ENCODE measurements around the gene STX18.

Gene STX18

GRCh38 chr4:4412641-4413372 lies 129.0 kb downstream of the STX18 start:
- Mint-ChIP-seq H3K9me3 (no peaks in the 10 kb centered on the region), H3K27ac (no peak overlapping the region), H3K4me3 (no peak overlapping the region), H3K27me3 (ENCODE audit: low read depth) (no peaks in the 10 kb centered on the region), H3K4me1 (ENCODE audit: low read depth) (no peaks in the 10 kb centered on the region), H3K36me3 (ENCODE audit: low read depth) (peaks cover 2% of the 10 kb centered on the region)

GRCh38 chr4:4411906-4412305 lies 129.9 kb downstream of the STX18 start:
- Mint-ChIP-seq H3K27me3 (ENCODE audit: low read depth) (no peaks in the 10 kb centered on the region), H3K36me3 (ENCODE audit: low read depth) (peaks cover 2% of the 10 kb centered on the region)

GRCh38 chr4:4410271-4410670 lies 131.6 kb downstream of the STX18 start:
- H3K4me1 Mint-ChIP-seq (ENCODE audit: low read depth), result no peaks in the 10 kb centered on the region
- H3K4me3 Mint-ChIP-seq, result no peak overlapping the region
- no peaks in the 10 kb centered on the region for H3K9me3 Mint-ChIP-seq
- no peaks in the 10 kb centered on the region for H3K36me3 Mint-ChIP-seq (ENCODE audit: low read depth)
- no peaks in the 10 kb centered on the region for H3K27me3 Mint-ChIP-seq (ENCODE audit: low read depth)
- H3K27ac Mint-ChIP-seq, result no peak overlapping the region

More at GRCh38 chr4:4411906-4412305, 129.9 kb downstream of the STX18 start:
- no peak overlapping the region for H3K27ac Mint-ChIP-seq
- H3K9me3 Mint-ChIP-seq, result no peaks in the 10 kb centered on the region
- H3K4me1 Mint-ChIP-seq (ENCODE audit: low read depth), result no peaks in the 10 kb centered on the region
- no peak overlapping the region for H3K4me3 Mint-ChIP-seq

DNA sequence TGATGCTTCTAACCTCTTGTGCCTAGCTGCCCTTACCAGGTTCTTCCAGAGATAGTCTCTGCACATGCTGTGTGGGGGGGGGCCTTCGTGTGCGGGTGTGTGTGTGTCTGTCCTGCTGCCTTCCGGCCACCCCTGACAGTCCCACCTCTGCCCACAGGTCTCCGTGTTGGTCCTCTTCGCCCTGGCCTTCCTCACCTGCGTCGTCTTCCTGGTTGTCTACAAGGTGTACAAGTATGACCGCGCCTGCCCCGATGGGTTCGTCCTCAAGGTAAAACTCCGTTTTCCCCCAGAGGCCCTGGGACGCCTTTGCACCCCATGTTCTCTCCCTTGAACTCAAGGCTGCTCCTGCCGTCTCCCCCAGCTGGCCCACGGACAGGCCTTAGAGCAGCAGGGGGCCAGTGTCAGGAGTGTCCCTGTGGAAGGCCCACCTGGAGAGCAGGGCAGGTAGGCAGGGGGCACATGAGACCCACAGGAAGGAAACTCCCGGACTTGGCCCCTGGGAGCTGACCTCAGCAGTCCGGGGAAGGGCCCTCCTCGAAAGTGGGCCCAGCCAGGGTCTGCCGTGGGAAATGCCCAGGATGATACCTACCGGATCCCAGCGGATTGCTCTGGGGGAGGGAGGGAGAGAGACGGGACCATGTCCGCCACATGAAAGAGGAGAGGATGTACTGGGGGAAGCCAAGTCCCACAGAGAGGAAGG lies 132.3 kb downstream of the STX18 start:
- Mint-ChIP-seq H3K9me3 (no peaks in the 10 kb centered on the region), H3K27ac (no peak overlapping the region), H3K36me3 (ENCODE audit: low read depth) (no peaks in the 10 kb centered on the region), H3K27me3 (ENCODE audit: low read depth) (no peaks in the 10 kb centered on the region), H3K4me1 (ENCODE audit: low read depth) (no peaks in the 10 kb centered on the region), H3K4me3 (no peak overlapping the region)

- H3K9me3 Mint-ChIP-seq, result no peaks in the 10 kb centered on the region
- H3K4me1 Mint-ChIP-seq (ENCODE audit: low read depth), result no peaks in the 10 kb centered on the region
- no peaks in the 10 kb centered on the region for H3K36me3 Mint-ChIP-seq (ENCODE audit: low read depth)
- H3K27ac Mint-ChIP-seq, result no peak overlapping the region
- no peak overlapping the region for H3K4me3 Mint-ChIP-seq
- H3K27me3 Mint-ChIP-seq (ENCODE audit: low read depth), result no peaks in the 10 kb centered on the region
Observed at GRCh38 chr4:4408576-4409335, 133.1 kb downstream of the STX18 start.

GRCh38 chr4:4408132-4408523 lies 133.7 kb downstream of the STX18 start:
- no peaks in the 10 kb centered on the region for H3K36me3 Mint-ChIP-seq (ENCODE audit: low read depth)
- H3K4me3 Mint-ChIP-seq, result no peak overlapping the region
- H3K27ac Mint-ChIP-seq, result no peak overlapping the region
- no peaks in the 10 kb centered on the region for H3K9me3 Mint-ChIP-seq
- H3K4me1 Mint-ChIP-seq (ENCODE audit: low read depth), result no peaks in the 10 kb centered on the region
- no peaks in the 10 kb centered on the region for H3K27me3 Mint-ChIP-seq (ENCODE audit: low read depth)

- no peak overlapping the region for H3K27ac Mint-ChIP-seq
- no peaks in the 10 kb centered on the region for H3K9me3 Mint-ChIP-seq
Observed at GRCh38 chr4:4407299-4408131, 134.3 kb downstream of the STX18 start.

DNA sequence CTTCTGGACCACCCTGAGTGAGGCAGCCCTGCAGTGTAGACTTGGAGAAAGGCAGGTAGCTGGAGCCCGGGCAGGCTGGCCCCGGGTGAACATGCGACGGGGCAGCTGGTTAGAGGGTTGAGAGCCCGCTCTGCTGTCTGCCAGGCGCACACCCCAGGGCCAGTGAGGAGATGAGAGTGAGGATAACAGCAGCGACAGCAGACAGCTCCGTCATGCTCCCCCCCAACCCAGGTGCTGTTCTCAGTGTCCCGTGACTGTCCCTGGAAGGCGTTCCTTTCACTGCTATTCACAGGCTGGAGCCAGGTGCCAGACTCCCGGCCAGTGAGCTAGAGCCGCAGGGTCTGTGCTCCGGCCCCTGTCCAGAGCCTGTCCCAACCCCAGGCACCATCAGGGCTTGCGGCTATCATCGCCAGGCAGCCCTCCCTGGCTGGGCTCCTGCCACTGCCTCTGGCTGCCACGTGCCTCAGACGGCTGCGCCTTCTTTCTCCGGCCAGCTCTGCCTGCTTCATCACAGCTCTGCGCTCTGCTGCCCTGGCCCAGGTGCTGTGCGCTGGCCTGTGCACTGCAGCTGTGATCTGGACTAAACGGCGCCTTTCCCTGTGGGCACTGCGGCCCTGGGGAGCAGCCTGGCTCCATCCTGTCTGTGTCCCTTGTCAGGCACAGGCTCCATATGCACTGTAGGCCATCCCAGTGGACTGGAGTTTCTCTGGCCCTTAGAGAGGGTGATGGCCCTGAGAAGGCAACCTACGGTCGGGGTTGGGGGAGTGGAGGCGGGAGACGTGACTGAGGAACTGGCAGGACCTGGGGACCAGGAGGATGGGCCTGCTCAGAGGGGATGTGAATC lies 135.2 kb downstream of the STX18 start:
- H3K4me3 Mint-ChIP-seq, result no peak overlapping the region
- H3K4me1 Mint-ChIP-seq (ENCODE audit: low read depth), result no peaks in the 10 kb centered on the region
- H3K27ac Mint-ChIP-seq, result no peak overlapping the region
- no peaks in the 10 kb centered on the region for H3K36me3 Mint-ChIP-seq (ENCODE audit: low read depth)
- H3K27me3 Mint-ChIP-seq (ENCODE audit: low read depth), result no peaks in the 10 kb centered on the region
- no peaks in the 10 kb centered on the region for H3K9me3 Mint-ChIP-seq

More at GRCh38 chr4:4407299-4408131, 134.3 kb downstream of the STX18 start:
- Mint-ChIP-seq H3K4me1 (ENCODE audit: low read depth) (no peaks in the 10 kb centered on the region), H3K4me3 (no peak overlapping the region), H3K27me3 (ENCODE audit: low read depth) (no peaks in the 10 kb centered on the region), H3K36me3 (ENCODE audit: low read depth) (no peaks in the 10 kb centered on the region)

DNA sequence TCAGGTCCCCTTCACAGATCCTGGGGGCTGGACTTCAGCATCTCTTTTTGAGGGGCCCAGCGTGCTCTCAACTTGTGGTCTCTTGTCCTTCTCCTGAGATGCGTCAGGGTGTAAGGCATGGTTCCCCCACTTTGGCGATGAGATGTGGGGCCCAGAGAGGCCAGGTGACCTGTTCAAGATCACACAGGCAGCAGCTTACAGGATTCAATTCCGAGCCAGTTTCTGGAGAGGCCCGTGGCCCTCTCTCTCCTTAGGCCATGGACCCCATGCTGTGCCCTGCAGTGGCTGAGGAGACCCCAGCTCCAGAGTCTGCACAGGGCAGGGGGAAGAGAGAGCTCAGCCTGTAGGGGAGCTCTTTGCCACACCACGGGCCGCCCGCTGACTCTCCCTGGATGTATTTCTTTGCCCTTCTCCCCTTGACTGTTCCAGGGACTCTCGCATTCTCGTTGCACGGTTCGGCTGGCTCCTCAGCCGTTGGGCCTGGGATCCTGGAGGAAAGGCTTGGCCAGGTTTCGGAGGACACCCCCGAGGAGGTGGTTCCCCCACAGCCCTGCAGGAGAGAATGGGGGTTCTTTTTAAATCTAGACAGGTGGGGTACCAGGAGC lies 136.4 kb downstream of the STX18 start:
- no peaks in the 10 kb centered on the region for H3K4me1 Mint-ChIP-seq (ENCODE audit: low read depth)
- no peak overlapping the region for H3K27ac Mint-ChIP-seq
- no peaks in the 10 kb centered on the region for H3K27me3 Mint-ChIP-seq (ENCODE audit: low read depth)
- no peaks in the 10 kb centered on the region for H3K36me3 Mint-ChIP-seq (ENCODE audit: low read depth)
- H3K9me3 Mint-ChIP-seq, result no peaks in the 10 kb centered on the region
- H3K4me3 Mint-ChIP-seq, result no peak overlapping the region

- Mint-ChIP-seq H3K4me1 (ENCODE audit: low read depth) (no peaks in the 10 kb centered on the region), H3K27ac (no peak overlapping the region), H3K4me3 (no peak overlapping the region), H3K36me3 (ENCODE audit: low read depth) (no peaks in the 10 kb centered on the region), H3K27me3 (ENCODE audit: low read depth) (peaks cover 6% of the 10 kb centered on the region), H3K9me3 (no peaks in the 10 kb centered on the region)
Observed at GRCh38 chr4:4402966-4403365, 138.9 kb downstream of the STX18 start.

- Mint-ChIP-seq H3K4me3 (no peak overlapping the region), H3K4me1 (ENCODE audit: low read depth) (no peaks in the 10 kb centered on the region), H3K27me3 (ENCODE audit: low read depth) (peaks cover 6% of the 10 kb centered on the region), H3K36me3 (ENCODE audit: low read depth) (no peaks in the 10 kb centered on the region), H3K9me3 (no peaks in the 10 kb centered on the region), H3K27ac (no peak overlapping the region)
Observed at GRCh38 chr4:4401036-4401435, 140.8 kb downstream of the STX18 start.

GRCh38 chr4:4398430-4398829 lies 143.4 kb downstream of the STX18 start:
- no peaks in the 10 kb centered on the region for H3K4me1 Mint-ChIP-seq (ENCODE audit: low read depth)
- no peak overlapping the region for H3K4me3 Mint-ChIP-seq
- no peak overlapping the region for H3K27ac Mint-ChIP-seq
- H3K9me3 Mint-ChIP-seq, result no peaks in the 10 kb centered on the region
- peaks cover 11% of the 10 kb centered on the region for H3K27me3 Mint-ChIP-seq (ENCODE audit: low read depth)
- H3K36me3 Mint-ChIP-seq (ENCODE audit: low read depth), result no peaks in the 10 kb centered on the region

DNA sequence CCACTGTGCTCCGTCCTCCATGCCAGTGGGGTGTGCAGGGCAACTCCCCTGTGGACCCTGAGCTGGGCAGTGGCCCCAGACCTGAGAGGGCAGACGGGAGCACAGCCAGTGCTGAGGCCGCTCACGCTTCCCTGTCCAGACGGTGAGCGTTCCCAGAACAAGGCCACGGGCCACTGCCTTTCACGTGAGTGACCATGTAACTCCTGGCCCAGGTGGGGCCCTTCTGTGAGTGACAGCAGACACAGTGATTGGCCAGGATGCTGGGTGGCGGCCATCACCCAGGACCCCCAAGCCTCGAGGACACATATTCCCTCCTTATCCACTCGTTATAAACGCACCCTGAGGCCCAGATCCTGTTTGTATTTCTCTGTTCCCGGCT lies 144.4 kb downstream of the STX18 start:
- H3K27ac Mint-ChIP-seq, result no peak overlapping the region
- H3K4me3 Mint-ChIP-seq, result no peak overlapping the region
- H3K36me3 Mint-ChIP-seq (ENCODE audit: low read depth), result no peaks in the 10 kb centered on the region
- H3K4me1 Mint-ChIP-seq (ENCODE audit: low read depth), result no peaks in the 10 kb centered on the region
- H3K27me3 Mint-ChIP-seq (ENCODE audit: low read depth), result peaks cover 11% of the 10 kb centered on the region
- H3K9me3 Mint-ChIP-seq, result no peaks in the 10 kb centered on the region
